MG63 (cell line): Measurements from ENCODE around the gene SLC35C1. TPM values are rescaled to one million over a fixed set of nuclear protein-coding genes. Genes with fewer than 3 reads are reported as not detected.

Experiments
- total RNA-seq: library from RNA; depleted of rRNA; stranded (reverse); fragments of >200 nt; shearing (Covaris generic); gene quantifications from 2 replicates; pipeline ENCODE4 v1.2.3, GENCODE V29; 2014; ENCODE audit warnings: low replicate concordance; rRNA removed

SLC35C1 gene
- total RNA-seq, 1 experiment from 2014 or later = 11.5 TPM

Other genes with a start within 250 kb of the SLC35C1 start
- gene CHST1, start 139.5 kb upstream of the SLC35C1 start, total RNA-seq = not detected in 2 replicates
- gene CRY2, start 42.3 kb downstream of the SLC35C1 start, total RNA-seq = 6.5 and 13.0 TPM in 2 replicates
- gene MAPK8IP1, start 80.5 kb downstream of the SLC35C1 start, total RNA-seq = 2.6 and 15.5 TPM in 2 replicates
- gene FREY1, start 102.1 kb downstream of the SLC35C1 start, total RNA-seq = 0.72 and 5.0 TPM in 2 replicates
- gene PEX16, start 112.7 kb downstream of the SLC35C1 start, total RNA-seq = 20.5 and 31.6 TPM in 2 replicates
- gene LARGE2, start 117.5 kb downstream of the SLC35C1 start, total RNA-seq = not detected in 2 replicates